Measurements from ENCODE around the gene P2RX4.
A peak's percentile ranks its signal among the peaks of the same experiment; 100 is the strongest.
"Not testable (repeated sequence)": the region's sequence is repeated elsewhere in the genome, so short reads cannot be mapped to it uniquely, and the experiment has no call there.

Gene P2RX4

DNA sequence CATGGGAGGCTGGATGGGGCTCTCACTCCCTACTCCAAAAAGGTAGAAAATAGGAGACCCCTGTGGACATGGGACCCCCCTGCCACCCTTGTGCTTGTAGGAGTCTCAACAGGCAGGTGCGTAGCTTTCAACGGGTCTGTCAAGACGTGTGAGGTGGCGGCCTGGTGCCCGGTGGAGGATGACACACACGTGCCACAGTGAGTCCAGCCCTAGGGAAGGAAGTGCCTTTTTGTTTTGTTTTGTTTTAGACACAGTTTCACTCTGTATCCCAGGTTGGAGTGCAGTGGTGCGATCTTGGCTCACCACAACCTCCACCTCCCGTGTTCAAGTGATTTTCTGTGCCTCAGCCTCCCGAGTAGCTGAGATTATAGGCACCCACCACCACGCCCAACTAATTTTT lies 12.9 kb downstream of the P2RX4 start:
- TF ChIP-seq, protein P1, sequence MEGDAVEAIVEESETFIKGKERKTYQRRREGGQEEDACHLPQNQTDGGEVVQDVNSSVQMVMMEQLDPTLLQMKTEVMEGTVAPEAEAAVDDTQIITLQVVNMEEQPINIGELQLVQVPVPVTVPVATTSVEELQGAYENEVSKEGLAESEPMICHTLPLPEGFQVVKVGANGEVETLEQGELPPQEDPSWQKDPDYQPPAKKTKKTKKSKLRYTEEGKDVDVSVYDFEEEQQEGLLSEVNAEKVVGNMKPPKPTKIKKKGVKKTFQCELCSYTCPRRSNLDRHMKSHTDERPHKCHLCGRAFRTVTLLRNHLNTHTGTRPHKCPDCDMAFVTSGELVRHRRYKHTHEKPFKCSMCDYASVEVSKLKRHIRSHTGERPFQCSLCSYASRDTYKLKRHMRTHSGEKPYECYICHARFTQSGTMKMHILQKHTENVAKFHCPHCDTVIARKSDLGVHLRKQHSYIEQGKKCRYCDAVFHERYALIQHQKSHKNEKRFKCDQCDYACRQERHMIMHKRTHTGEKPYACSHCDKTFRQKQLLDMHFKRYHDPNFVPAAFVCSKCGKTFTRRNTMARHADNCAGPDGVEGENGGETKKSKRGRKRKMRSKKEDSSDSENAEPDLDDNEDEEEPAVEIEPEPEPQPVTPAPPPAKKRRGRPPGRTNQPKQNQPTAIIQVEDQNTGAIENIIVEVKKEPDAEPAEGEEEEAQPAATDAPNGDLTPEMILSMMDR (conservative IDR thresholded peaks at IDR 0.05; ENCODE audit: low read depth, low read length) = no peak
- DNase-seq (ENCODE audit: low read depth) = no peak
- H3K4me3 ChIP-seq (ENCODE audit: low read depth, low read length) = no peak overlapping the region

DNA sequence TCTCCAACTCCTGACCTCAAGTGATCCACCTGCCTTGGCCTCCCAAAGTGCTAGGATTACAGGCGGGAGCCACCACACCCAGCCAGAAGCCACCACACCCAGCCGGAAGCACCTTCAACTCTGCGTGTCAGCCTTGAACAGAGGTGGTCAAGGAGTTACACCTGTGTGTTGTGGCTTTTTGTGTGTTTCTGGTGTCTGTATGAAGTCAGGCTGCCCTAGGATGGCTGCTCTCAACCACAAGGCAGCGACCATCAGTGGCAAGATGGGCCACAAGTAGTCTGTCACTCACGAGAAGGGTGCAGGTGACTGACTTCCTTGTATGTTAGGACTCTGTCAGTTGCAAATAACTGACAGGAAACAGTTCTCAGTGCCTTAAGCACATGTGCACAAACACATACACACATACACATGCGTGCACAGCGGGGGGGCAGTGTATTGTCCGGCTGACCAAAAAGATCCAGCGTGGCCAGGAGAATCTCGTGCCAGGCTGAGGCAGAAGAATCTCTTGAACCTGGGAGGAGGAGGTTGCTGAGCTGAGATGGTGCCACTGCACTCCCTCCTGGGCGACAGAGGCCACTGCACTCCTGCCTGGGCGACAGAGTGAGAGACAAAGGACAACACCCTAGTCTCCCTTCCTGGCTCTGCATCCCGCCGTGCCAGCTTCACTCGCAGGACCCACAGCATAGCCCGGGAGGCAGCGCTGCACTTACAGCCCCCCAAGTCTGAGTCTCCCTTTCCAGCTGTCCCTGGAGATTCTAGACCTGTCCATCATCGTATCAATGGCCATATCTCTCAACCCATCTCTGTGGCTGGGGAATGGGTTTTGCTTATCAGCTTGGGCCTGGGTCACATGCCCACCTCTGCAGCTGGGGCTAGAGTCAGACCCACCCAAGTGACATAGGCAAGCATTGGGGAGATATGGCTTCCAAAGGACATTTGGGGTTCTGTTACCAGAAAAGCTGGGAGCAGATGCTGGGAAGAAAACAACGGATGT lies 13.7 kb downstream of the P2RX4 start:
- peak; percentile 38 for DNase-seq (ENCODE audit: low read depth)
- TF ChIP-seq, protein P1 (conservative IDR thresholded peaks at IDR 0.05; ENCODE audit: low read depth, low read length) = peak; percentile 59
- H3K4me3 ChIP-seq (ENCODE audit: low read depth, low read length) = no peak overlapping the region

DNA sequence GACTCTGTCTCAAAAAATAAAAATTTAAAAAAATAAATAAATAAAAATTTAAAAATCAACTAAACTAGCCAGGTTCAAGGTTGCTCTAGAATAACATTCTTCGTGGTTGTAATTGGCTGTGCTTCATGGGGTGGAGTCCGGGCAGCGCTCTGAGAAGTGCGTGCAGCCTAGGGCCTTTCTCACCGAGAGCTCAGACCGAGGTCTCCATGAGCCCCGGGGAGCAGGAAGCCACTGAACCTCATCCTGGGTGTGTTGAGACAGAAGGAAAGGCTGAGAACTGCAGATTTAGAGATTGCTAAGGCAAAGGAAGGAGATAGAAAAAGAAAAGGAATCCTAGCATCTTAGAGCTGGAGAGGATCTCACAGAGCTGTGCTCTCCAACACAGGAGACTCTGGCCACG lies 14.7 kb downstream of the P2RX4 start:
- H3K4me3 ChIP-seq (ENCODE audit: low read depth, low read length) = no peak overlapping the region
- DNase-seq (ENCODE audit: low read depth) = no peak

DNA sequence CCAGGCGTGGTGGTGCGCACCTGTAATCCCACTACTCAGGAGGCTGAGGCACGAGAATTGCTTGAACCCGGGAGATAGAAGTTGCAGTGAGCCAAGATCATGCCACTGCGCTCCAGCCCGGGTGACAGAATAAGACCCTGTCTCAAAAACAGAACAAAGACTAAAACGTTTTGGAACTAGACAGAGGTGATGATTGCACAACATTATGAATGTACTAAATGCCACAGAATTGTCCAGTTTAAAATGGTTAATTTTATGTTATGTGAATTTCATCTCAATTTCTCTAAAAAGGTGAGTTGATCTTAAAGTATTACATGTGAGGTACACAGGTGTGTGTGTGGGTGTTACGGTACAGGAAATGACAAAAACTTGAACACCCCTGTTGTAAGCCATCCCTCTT lies 16.5 kb downstream of the P2RX4 start:
- TF ChIP-seq, protein P1 (conservative IDR thresholded peaks at IDR 0.05; ENCODE audit: low read depth, low read length) = no peak
- DNase-seq (ENCODE audit: low read depth) = no peak

More for the DNA sequence above, 14.7 kb downstream of the P2RX4 start:
- TF ChIP-seq, protein P1 (conservative IDR thresholded peaks at IDR 0.05; ENCODE audit: low read depth, low read length) = no peak

DNA sequence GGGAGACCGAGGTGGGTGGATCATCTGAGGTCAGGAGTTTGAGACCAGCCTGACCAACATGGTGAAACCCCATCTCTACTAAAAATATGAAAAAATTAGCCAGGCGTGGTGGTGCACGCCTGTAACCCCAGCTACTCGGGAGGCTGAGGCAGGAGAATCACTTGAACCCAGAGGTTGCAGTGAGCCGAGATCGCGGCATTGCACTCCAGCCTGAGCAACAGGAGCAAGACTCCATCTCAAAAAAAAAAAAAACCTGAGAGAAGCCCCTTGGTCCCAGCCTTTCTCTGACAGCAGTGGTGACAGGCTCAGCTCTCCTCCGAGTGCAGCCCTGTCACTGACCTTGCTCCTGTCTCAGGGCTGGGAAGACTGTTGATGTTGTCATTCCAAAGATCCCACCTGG lies 16.9 kb downstream of the P2RX4 start:
- H3K4me3 ChIP-seq (ENCODE audit: low read depth, low read length); DNase-seq (ENCODE audit: low read depth): not testable (repeated sequence)

More for the DNA sequence above, 16.5 kb downstream of the P2RX4 start:
- no peak overlapping the region for H3K4me3 ChIP-seq (ENCODE audit: low read depth, low read length)

DNA sequence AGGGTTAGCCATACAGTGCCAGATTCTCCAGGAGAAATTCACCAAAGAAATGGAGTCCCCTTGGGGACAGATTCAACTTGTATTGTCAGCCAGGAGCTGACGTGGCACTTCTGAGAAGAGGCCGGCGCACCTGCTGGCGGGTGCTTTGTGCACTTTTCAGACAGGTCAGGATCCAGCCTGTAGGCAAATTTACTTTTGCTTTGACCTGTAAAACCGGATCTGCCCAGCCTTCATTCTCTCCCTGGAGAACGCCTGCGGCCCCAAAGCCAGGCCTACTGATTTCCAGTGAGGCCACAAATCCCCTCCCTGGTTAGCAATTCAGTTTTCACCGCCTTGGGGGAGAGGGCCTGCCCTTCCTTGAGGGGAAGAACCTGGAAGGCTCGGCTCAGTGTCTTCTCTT lies 17.4 kb downstream of the P2RX4 start:
- DNase-seq (ENCODE audit: low read depth) = no peak
- H3K4me3 ChIP-seq (ENCODE audit: low read depth, low read length) = no peak overlapping the region
- TF ChIP-seq, protein P1 (conservative IDR thresholded peaks at IDR 0.05; ENCODE audit: low read depth, low read length) = no peak

DNA sequence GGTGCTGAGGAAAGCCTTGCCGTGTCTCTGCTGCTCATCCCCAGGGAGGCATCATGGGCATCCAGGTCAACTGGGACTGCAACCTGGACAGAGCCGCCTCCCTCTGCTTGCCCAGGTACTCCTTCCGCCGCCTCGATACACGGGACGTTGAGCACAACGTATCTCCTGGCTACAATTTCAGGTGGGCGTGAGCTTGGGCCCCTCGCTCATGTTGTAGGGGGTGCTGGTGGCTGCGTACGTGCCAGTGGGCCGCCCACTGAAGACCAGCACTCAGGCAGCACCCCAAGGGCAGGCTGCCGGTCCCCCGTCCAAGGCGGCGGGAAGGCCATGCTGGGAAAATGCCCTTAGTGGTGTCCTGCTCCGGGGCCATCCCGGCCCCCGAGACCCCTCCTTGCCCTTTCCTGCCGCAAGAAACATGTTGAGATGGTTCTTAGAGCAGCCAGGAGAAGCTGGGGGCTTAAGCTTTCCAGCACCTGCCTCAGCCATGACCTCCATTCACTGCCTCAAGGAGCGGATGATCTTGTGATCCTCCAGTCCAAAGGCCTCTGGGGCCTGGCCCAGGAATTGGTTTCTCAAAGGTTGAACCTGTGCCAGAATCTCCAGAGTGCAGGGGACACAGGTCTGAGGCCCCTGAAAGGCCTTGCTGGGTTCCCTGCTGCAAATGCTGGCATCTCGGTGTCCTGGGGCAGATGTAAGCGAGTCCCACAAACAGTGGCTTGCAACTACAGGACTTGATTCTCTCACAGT lies 19.2 kb downstream of the P2RX4 start:
- TF ChIP-seq, protein P1 (conservative IDR thresholded peaks at IDR 0.05; ENCODE audit: low read depth, low read length) = no peak
- DNase-seq (ENCODE audit: low read depth) = no peak
- no peak overlapping the region for H3K4me3 ChIP-seq (ENCODE audit: low read depth, low read length)

Measured in choroid plexus epithelial cell (primary cell).